ENCODE data around the gene APC2. TPM values are rescaled to one million over a fixed set of nuclear protein-coding genes. Genes with fewer than 3 reads are reported as not detected.

Gene APC2
- total RNA-seq, 1 experiment from 2014 or later: 1.4 TPM

DNA sequence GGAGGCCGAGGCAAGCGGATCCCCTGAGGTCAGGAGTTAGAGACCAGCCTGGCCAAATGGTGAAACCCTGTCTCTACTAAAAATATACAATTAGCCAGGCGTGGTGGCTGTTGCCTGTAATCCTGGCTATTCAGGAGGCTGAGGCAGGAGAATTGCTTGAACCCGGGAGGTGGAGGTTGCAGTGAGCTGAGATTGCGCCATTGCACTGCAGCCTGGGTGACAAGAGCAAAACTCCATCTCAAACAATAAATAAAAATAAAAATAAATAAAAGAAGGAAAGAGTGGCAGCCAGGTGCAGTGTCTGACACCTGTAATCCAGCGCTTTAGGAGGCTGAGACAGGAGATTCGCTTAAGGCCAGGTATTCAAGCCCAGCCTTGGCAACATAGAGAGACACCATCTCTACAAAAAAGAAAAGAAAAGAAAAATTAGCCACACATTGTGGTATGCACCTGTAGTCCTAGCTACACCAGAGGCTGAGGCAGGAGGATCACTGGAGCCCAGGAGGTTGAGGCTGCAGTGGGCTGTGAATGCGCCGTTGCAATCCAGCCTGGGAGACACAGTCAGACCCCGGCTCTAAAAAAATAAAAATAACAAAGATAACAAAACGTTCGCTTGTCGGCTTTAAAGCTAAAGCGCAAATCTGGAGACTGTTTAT, 52.6 kb downstream of the APC2 start:
- Mint-ChIP-seq H3K27me3 (ENCODE audit: low read depth) (peaks cover 41% of the 10 kb centered on the region), H3K9me3 (no peaks in the 10 kb centered on the region), H3K36me3 (peaks cover 5% of the 10 kb centered on the region; the same call in 1 of the 2 replicates), H3K4me3 (peak overlapping the region; percentile 31; the same call in 1 of the 2 replicates), H3K27ac (no peak overlapping the region), H3K4me1 (no peaks in the 10 kb centered on the region; the same call in 1 of the 2 replicates)
- ChIA-PET POLR2A (interaction anchor here (0.6 to 0.7 kb wide), 2 partner anchors 417 to 1522 kb away, joined by 3 read pairs; no protein-coding TSS in a partner anchor), CTCF (interaction anchor here (0.8 to 2.6 kb wide), 3 partner anchors 12 to 31 kb away, joined by 3 to 15 read pairs (median 3); partner anchors contain the start of gene REEP6)
- ATAC-seq (no peak), DNase-seq (ENCODE audit: low spot score) (no peak)
- no peak for TF ChIP-seq ZNF263 (CRISPR knock-in tag; IDR thresholded peaks at IDR 0.05; ENCODE audit: low read depth)

DNA sequence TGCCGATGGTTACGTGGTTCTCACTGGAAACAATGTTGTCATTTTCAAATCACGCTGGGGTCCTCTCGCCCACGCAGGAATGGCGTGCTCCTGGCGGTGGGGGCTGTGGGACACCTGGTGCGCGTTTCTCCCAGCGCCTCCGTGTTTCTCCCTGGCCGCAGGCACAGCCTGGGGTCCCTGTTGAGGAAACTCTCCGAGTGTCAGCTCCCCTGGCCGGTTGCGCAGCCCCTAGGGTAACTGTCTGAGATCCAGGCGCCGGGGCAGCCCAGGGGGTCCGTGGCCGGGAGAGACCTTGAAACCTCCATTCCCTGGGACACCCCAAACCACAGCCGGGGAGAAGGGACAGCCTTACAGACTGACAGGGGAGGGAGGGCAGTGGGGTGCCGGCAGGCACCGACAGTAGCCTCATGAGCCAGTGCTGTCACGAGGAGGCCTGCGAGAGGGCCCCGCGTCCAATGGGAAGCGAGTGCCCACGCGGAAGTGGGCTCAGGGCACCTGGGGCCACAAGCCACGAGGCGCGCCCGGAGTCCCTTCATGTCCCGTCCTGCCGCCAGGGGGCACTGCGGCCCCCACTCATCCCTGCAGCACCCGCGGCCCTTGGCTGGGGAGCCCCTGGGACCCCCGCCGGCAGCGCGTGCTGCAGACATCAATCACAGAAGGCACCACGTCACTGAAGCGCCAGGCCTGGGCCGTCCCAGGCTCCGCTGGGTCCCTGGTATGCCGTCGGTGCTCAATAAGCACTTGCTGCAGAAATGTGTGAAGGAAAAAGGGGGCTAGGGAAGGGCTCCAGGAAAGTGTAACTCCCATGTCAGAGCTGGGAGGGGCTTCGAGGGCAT, 53.4 kb downstream of the APC2 start:
- Mint-ChIP-seq H3K27ac (no peak overlapping the region), H3K4me1 (no peaks in the 10 kb centered on the region; the same call in 1 of the 2 replicates), H3K36me3 (peaks cover 5% of the 10 kb centered on the region; the same call in 1 of the 2 replicates), H3K4me3 (peak overlapping the region; percentile 50), H3K27me3 (ENCODE audit: low read depth) (peaks cover 41% of the 10 kb centered on the region), H3K9me3 (no peaks in the 10 kb centered on the region)
- ATAC-seq (peak; percentile 8), DNase-seq (ENCODE audit: low spot score) (peak; percentile 82)
- ChIA-PET POLR2A (interaction anchor here (0.6 to 0.7 kb wide), 2 partner anchors 418 to 1521 kb away, joined by 3 read pairs; no protein-coding TSS in a partner anchor), CTCF (interaction anchor here (0.6 to 2.6 kb wide), 8 partner anchors 10 to 43 kb away, joined by 3 to 15 read pairs (median 4); partner anchors contain the start of gene REEP6)
- TF ChIP-seq, protein P1, sequence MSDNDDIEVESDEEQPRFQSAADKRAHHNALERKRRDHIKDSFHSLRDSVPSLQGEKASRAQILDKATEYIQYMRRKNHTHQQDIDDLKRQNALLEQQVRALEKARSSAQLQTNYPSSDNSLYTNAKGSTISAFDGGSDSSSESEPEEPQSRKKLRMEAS (CRISPR knock-in tag; IDR thresholded peaks at IDR 0.05): peak; percentile 92
- TF ChIP-seq, protein P2, sequence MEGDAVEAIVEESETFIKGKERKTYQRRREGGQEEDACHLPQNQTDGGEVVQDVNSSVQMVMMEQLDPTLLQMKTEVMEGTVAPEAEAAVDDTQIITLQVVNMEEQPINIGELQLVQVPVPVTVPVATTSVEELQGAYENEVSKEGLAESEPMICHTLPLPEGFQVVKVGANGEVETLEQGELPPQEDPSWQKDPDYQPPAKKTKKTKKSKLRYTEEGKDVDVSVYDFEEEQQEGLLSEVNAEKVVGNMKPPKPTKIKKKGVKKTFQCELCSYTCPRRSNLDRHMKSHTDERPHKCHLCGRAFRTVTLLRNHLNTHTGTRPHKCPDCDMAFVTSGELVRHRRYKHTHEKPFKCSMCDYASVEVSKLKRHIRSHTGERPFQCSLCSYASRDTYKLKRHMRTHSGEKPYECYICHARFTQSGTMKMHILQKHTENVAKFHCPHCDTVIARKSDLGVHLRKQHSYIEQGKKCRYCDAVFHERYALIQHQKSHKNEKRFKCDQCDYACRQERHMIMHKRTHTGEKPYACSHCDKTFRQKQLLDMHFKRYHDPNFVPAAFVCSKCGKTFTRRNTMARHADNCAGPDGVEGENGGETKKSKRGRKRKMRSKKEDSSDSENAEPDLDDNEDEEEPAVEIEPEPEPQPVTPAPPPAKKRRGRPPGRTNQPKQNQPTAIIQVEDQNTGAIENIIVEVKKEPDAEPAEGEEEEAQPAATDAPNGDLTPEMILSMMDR (IDR thresholded peaks at IDR 0.05): peak; percentile 81
- TF ChIP-seq GRHL2 (CRISPR knock-in tag; IDR thresholded peaks at IDR 0.05; ENCODE audit: insufficient replicate concordance, severe bottlenecking) (no peak), NR1H2 (CRISPR knock-in tag; IDR thresholded peaks at IDR 0.05) (no peak), TEAD1 (CRISPR knock-in tag; IDR thresholded peaks at IDR 0.05) (0 out of 2 replicates have a peak, but pooled peaks have one; percentile 47), TEAD4 (CRISPR knock-in tag; IDR thresholded peaks at IDR 0.05) (0 out of 2 replicates have a peak, but pooled peaks have one; percentile 31), MXD4 (CRISPR knock-in tag; IDR thresholded peaks at IDR 0.05; ENCODE audit: borderline replicate concordance) (no peak), RELA (CRISPR knock-in tag; IDR thresholded peaks at IDR 0.05; ENCODE audit: borderline replicate concordance) (peak; percentile 19; the same call in 1 of the 2 replicates), FOXP1 (CRISPR knock-in tag; IDR thresholded peaks at IDR 0.05; ENCODE audit: borderline replicate concordance) (peak; percentile 51; the same call in 1 of the 2 replicates), ATF1 (CRISPR knock-in tag; IDR thresholded peaks at IDR 0.05) (no peak), CREM (CRISPR knock-in tag; IDR thresholded peaks at IDR 0.05) (no peak), OVOL2 (CRISPR knock-in tag; IDR thresholded peaks at IDR 0.05; ENCODE audit: borderline replicate concordance) (no peak), SOX15 (CRISPR knock-in tag; IDR thresholded peaks at IDR 0.05) (no peak), ETV6 (CRISPR knock-in tag; IDR thresholded peaks at IDR 0.05) (no peak), ZNF232 (CRISPR knock-in tag; IDR thresholded peaks at IDR 0.05) (0 out of 2 replicates have a peak, but pooled peaks have one; percentile 34)
- TF ChIP-seq, protein P3, sequence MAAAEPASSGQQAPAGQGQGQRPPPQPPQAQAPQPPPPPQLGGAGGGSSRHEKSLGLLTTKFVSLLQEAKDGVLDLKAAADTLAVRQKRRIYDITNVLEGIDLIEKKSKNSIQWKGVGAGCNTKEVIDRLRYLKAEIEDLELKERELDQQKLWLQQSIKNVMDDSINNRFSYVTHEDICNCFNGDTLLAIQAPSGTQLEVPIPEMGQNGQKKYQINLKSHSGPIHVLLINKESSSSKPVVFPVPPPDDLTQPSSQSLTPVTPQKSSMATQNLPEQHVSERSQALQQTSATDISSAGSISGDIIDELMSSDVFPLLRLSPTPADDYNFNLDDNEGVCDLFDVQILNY (CRISPR knock-in tag; IDR thresholded peaks at IDR 0.05): no peak
- TF ChIP-seq, protein P4, sequence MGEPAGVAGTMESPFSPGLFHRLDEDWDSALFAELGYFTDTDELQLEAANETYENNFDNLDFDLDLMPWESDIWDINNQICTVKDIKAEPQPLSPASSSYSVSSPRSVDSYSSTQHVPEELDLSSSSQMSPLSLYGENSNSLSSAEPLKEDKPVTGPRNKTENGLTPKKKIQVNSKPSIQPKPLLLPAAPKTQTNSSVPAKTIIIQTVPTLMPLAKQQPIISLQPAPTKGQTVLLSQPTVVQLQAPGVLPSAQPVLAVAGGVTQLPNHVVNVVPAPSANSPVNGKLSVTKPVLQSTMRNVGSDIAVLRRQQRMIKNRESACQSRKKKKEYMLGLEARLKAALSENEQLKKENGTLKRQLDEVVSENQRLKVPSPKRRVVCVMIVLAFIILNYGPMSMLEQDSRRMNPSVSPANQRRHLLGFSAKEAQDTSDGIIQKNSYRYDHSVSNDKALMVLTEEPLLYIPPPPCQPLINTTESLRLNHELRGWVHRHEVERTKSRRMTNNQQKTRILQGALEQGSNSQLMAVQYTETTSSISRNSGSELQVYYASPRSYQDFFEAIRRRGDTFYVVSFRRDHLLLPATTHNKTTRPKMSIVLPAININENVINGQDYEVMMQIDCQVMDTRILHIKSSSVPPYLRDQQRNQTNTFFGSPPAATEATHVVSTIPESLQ (CRISPR knock-in tag; IDR thresholded peaks at IDR 0.05): no peak
- TF ChIP-seq, protein P5, sequence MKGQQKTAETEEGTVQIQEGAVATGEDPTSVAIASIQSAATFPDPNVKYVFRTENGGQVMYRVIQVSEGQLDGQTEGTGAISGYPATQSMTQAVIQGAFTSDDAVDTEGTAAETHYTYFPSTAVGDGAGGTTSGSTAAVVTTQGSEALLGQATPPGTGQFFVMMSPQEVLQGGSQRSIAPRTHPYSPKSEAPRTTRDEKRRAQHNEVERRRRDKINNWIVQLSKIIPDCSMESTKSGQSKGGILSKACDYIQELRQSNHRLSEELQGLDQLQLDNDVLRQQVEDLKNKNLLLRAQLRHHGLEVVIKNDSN (CRISPR knock-in tag; IDR thresholded peaks at IDR 0.05): peak; percentile 60
- TF ChIP-seq, protein P6, sequence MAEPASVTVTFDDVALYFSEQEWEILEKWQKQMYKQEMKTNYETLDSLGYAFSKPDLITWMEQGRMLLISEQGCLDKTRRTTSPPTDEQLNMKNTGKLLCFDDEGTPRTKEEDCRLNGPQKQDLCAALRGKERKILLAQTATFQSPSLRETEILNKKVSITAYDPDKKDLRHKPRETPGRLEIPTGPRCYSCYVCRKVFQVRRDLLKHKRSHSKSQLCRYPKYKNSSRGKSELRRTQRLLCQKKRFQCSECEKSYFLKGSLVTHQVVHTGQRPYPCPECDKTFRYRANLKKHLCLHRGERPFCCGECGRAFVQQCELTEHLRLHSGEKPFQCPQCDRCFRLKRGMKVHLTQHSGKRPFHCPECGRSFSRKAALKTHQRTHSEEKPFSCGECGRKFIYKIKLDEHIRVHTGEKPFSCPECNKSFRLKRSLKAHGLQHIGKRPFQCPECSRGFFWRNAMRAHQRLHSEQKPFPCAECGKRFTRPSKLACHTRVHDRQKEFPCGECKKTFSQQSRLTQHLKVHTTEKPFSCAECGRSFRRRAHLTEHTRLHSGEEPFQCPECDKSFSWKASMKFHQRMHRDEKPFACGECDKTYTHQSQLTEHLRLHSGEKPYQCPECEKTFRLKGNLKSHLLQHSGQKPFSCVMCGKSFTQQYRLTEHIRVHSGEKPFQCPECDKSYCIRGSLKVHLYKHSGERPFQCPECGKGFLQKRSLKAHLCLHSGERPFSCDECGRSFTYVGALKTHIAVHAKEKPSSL (CRISPR knock-in tag; conservative IDR thresholded peaks at IDR 0.05): no peak

Data from WTC11 (cell line).